Sigmoid colon (tissue), 4 donors: ENCODE data around the gene DSCAML1.

Experiments
- CTCF ChIP-seq, 4 experiments: fragments of 450-650 bp in 3 of 4; fragments of 200-600 bp in 1 of 4; IDR thresholded peaks; one replicate each; pipeline ENCODE4 v1.5.1; 2016 to 2019; ENCODE audit warnings: antibody characterized with exemption in 4 of 4, mild to moderate bottlenecking in 3 of 4, moderate library complexity in 2 of 4
- EP300 ChIP-seq, 4 donors: sonication (generic); formaldehyde crosslinking; IDR thresholded peaks; one replicate each; pipeline ENCODE4 v1.6.1; 2017; ENCODE audit warnings: antibody characterized with exemption in 4 of 4
- POLR2A ChIP-seq, 2 donors: fragments of 450-650 bp; IDR thresholded peaks; one replicate each; pipeline ENCODE4 v1.6.1; 2016; ENCODE audit warnings: antibody characterized with exemption in 2 of 2, mild to moderate bottlenecking in 2 of 2, moderate library complexity in 2 of 2
- POLR2AphosphoS5 ChIP-seq, 4 donors: sonication (generic); formaldehyde crosslinking; IDR thresholded peaks; one replicate each; pipeline ENCODE4 v1.6.1; 2017; ENCODE audit warnings: antibody characterized with exemption in 4 of 4

GRCh38 chr11:117684731-117685130 is 112.3 kb downstream of the DSCAML1 start:
- TF ChIP-seq CTCF (IDR thresholded peaks at IDR 0.05) (no peak), EP300 (IDR thresholded peaks at IDR 0.05) (no peak), POLR2A (IDR thresholded peaks at IDR 0.05) (no peak), POLR2AphosphoS5 (IDR thresholded peaks at IDR 0.05) (no peak)
